ENCODE data around the gene HELQ. TPM values are rescaled to one million over a fixed set of nuclear protein-coding genes. Genes with fewer than 3 reads are reported as not detected.

Gene HELQ
- total and polyA plus RNA-seq, 2 of the 13 experiments (the other 11 are each of a cell fraction or from before 2014, with no cell fraction given), result 6.6 to 10.8 TPM

GRCh38 chr4:83361416-83362103 is 94.1 kb downstream of the HELQ start (continued):
- TF ChIP-seq ARID4A (CRISPR knock-in tag; IDR thresholded peaks at IDR 0.05; ENCODE audit: borderline replicate concordance) (peak; percentile 42; the same call in 1 of the 2 replicates), MAFK (conservative IDR thresholded peaks at IDR 0.05 in 1 of 2, IDR thresholded peaks at IDR 0.05 in 1 of 2; ENCODE audit: low read length in 2 of 2) (no peak), ZBTB40 (IDR thresholded peaks at IDR 0.05) (no peak), ZBTB40 (CRISPR knock-in tag; IDR thresholded peaks at IDR 0.05) (no peak), ZNF318 (CRISPR knock-in tag; IDR thresholded peaks at IDR 0.05) (no peak)
